Breast epithelium (tissue), 4 donors: ENCODE data around the gene DPY19L2. TPM values are rescaled to one million over a fixed set of nuclear protein-coding genes. Genes with fewer than 3 reads are reported as not detected.
"Not testable (repeated sequence)": the region's sequence is repeated elsewhere in the genome, so short reads cannot be mapped to it uniquely, and the experiment has no call there.

Experiments used
- DNase-seq, 2 donors: peaks; one replicate each; pipeline ENCODE4 v3.0.0-alpha.2; 2019; ENCODE audit warnings: low spot score in 2 of 2
- H3K27ac ChIP-seq, 2 donors: fragments of 200-600 bp; sonication (generic) in 1 of 2; one replicate each; pipeline ENCODE4 v1.5.1; 2016 to 2019; ENCODE audit warnings: mild to moderate bottlenecking in 1 of 2
- H3K27me3 ChIP-seq, 2 donors: fragments of 200-600 bp; sonication (generic) in 1 of 2; one replicate each; pipeline versions ENCODE4 v1.5.1 to v1.6.0; 2017 to 2019; ENCODE audit warnings: control low read depth in 1 of 2, mild to moderate bottlenecking in 1 of 2
- H3K36me3 ChIP-seq: fragments of 200-600 bp; one replicate; pipeline ENCODE4 v1.5.1; 2019
- H3K4me1 ChIP-seq, 2 donors: fragments of 200-600 bp; sonication (generic); one replicate each; pipeline ENCODE4 v1.5.1; 2016 to 2019; ENCODE audit warnings: control low read depth in 1 of 2
- H3K4me3 ChIP-seq, 3 donors: fragments of 200-600 bp; sonication (generic); 1 replicate in 2 of 3; 2 replicates in 1 of 3; pipeline ENCODE4 v1.5.1; 2016 to 2019; ENCODE audit warnings: mild to moderate bottlenecking in 3 of 3, moderate library complexity in 2 of 3
- H3K9me3 ChIP-seq, 2 donors: fragments of 200-600 bp; sonication (generic) in 1 of 2; one replicate each; pipeline ENCODE4 v1.5.1; 2016 to 2019; ENCODE audit warnings: control low read depth in 1 of 2
- CTCF ChIP-seq, 3 donors: fragments of 450-650 bp; IDR thresholded peaks; one replicate each; pipeline ENCODE4 v1.5.1; 2016 to 2017; ENCODE audit warnings: antibody characterized with exemption in 3 of 3, mild to moderate bottlenecking in 3 of 3, moderate library complexity in 3 of 3
- POLR2A ChIP-seq: fragments of 450-650 bp; IDR thresholded peaks from one replicate; pipeline ENCODE4 v1.6.1; 2016; ENCODE audit warnings: antibody characterized with exemption, mild to moderate bottlenecking, moderate library complexity
- POLR2AphosphoS5 ChIP-seq, 3 donors: sonication (generic); formaldehyde crosslinking; IDR thresholded peaks; one replicate each; pipeline ENCODE4 v1.6.1; 2017; ENCODE audit warnings: antibody characterized with exemption in 3 of 3
- intact Hi-C: fragments of 100-400 bp; cut with DNase I; formaldehyde crosslinking; loops from one replicate; pipeline ENCODE4 v1.15.1; 2023; ENCODE audit warnings: low total_unique reads
- total RNA-seq, 3 donors: library from RNA; depleted of rRNA; stranded (reverse); fragments of >200 nt; gene quantifications; one replicate each; pipeline ENCODE4 v1.1.0, GENCODE V29; 2016

DPY19L2 gene
- total RNA-seq, 3 donors from 2014 or later: 8.2 to 22.4 (median 8.8) TPM

- Histone ChIP-seq H3K4me3 (no peak overlapping the region), H3K4me1 (no peaks in the 10 kb centered on the region), H3K27ac (no peak overlapping the region), H3K9me3 (no peaks in the 10 kb centered on the region), H3K27me3 (no peaks in the 10 kb centered on the region), H3K36me3 (no peaks in the 10 kb centered on the region)
- TF ChIP-seq POLR2A: no peak
- TF ChIP-seq CTCF (IDR thresholded peaks at IDR 0.05): no peak
- no peak for TF ChIP-seq POLR2AphosphoS5 (IDR thresholded peaks at IDR 0.05)
- intact Hi-C loops: no loop called here
- DNase-seq: no peak
Observed at GRCh38 chr12:63706336-63706735, 38.0 kb upstream of the DPY19L2 start.

GRCh38 chr12:63699678-63700382 lies 31.5 kb upstream of the DPY19L2 start:
- H3K36me3 ChIP-seq, H3K27me3 ChIP-seq, intact Hi-C loops, H3K9me3 ChIP-seq, H3K27ac ChIP-seq, H3K4me3 ChIP-seq, DNase-seq, H3K4me1 ChIP-seq: not testable (repeated sequence)

GRCh38 chr12:63699011-63699410 lies 30.7 kb upstream of the DPY19L2 start:
- DNase-seq, H3K4me1 ChIP-seq, intact Hi-C loops, H3K9me3 ChIP-seq, H3K4me3 ChIP-seq, H3K27ac ChIP-seq, H3K27me3 ChIP-seq, H3K36me3 ChIP-seq: not testable (repeated sequence)

DNA sequence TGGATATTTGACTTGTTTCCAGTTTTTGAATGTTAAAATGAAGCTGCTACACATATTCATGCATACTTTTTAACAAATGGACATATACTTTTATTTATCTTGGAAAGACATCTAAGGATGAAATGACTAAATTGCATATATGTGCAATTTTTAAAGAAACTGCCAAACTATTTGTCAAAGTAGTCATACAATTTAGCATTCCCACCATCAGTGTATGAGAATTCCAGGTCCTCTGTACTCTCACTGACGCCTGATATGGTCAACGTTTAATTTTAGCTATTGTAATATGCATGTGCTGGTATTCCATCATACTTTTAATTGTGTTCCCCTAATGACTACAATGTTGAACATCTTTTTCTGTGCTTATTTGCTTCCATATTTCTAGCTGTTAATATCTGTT lies 22.5 kb upstream of the DPY19L2 start:
- H3K36me3 ChIP-seq, H3K27me3 ChIP-seq, DNase-seq, H3K4me3 ChIP-seq, intact Hi-C loops, H3K27ac ChIP-seq, H3K9me3 ChIP-seq, H3K4me1 ChIP-seq: not testable (repeated sequence)

DNA sequence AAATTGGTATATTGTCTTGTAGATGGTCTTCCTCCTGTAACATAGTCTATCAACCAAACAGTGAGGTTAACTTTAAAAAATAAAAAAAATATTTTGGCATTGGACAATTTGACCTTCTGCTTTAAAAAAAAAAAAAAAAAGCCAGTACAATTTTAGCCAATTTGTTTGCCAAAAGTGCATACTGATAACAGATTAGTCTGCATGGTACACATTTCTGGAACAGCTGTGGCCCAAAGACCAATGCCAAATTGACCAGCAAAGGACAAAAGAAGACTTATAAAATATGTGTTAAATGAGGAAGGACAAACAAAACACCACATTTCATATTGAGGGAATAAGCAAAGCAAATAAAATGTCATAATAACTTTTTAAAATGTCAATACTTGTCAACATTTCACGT lies 20.8 kb upstream of the DPY19L2 start:
- H3K4me1 ChIP-seq, H3K36me3 ChIP-seq, H3K4me3 ChIP-seq, DNase-seq, H3K27ac ChIP-seq, H3K27me3 ChIP-seq, intact Hi-C loops, H3K9me3 ChIP-seq: not testable (repeated sequence)

- DNase-seq, H3K4me3 ChIP-seq, H3K4me1 ChIP-seq, H3K27ac ChIP-seq, H3K9me3 ChIP-seq, H3K27me3 ChIP-seq, intact Hi-C loops, H3K36me3 ChIP-seq: not testable (repeated sequence)
Observed at GRCh38 chr12:63686623-63687022, 18.3 kb upstream of the DPY19L2 start.

DNA sequence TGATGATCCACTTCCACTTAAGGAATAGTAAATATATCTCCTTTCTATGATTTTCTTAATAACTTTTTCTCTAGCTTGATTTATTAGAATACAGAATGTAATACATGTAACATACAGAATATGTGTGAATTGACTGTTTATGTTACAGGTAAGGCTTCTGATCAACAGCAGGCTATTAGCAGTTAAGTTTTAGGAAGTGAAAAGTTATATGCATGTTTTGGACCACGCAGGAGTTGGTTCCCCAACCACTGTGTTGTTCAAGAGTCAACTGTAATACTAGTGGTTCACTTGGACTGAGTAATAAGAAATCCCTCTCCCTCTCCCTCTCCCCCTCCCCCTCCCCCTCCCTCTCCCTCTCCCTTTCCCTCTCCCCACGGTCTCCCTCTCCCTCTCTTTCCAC lies 17.5 kb upstream of the DPY19L2 start:
- H3K4me1 ChIP-seq, H3K4me3 ChIP-seq, H3K36me3 ChIP-seq, H3K27me3 ChIP-seq, intact Hi-C loops, H3K9me3 ChIP-seq, DNase-seq, H3K27ac ChIP-seq: not testable (repeated sequence)

- H3K4me3 ChIP-seq, DNase-seq, H3K27ac ChIP-seq, H3K4me1 ChIP-seq, H3K27me3 ChIP-seq, intact Hi-C loops, H3K9me3 ChIP-seq, H3K36me3 ChIP-seq: not testable (repeated sequence)
Observed at GRCh38 chr12:63682617-63683016, 14.3 kb upstream of the DPY19L2 start.

- H3K4me1 ChIP-seq, H3K4me3 ChIP-seq, intact Hi-C loops, H3K27me3 ChIP-seq, H3K27ac ChIP-seq, H3K36me3 ChIP-seq, DNase-seq, H3K9me3 ChIP-seq: not testable (repeated sequence)
Observed at GRCh38 chr12:63680758-63681157, 12.5 kb upstream of the DPY19L2 start.
